Endothelial cell of umbilical vein (primary cell): ENCODE measurements around the gene SH3BP1. TPM values are rescaled to one million over a fixed set of nuclear protein-coding genes. Genes with fewer than 3 reads are reported as not detected.

Experiments used
- BruUV-seq: library from RNA; stranded (reverse); fragments of 400-500 nt; replicated peaks from 2 replicates; lab custom pipeline; 2021; lab: Mats Ljungman, UMichigan
- CTCF ChIA-PET: fragments of 300-600, 350-600 bp; sonication (Branson Sonifier 250); formaldehyde crosslinking; loops from one replicate; lab custom pipeline; 2021; ENCODE audit warnings: antibody characterized with exemption, inconsistent platforms; lab: Charles Lee
- POLR2A ChIA-PET: fragments of 300-600, 350-600 bp; sonication (Branson Sonifier 250); formaldehyde crosslinking; loops from one replicate; lab custom pipeline; 2021; ENCODE audit warnings: antibody characterized with exemption, inconsistent platforms; lab: Charles Lee
- DNase-seq: peaks from one replicate; pipeline ENCODE4 v3.0.0-alpha.2; 2011; ENCODE audit warnings: low read depth, low spot score
- FAIRE-seq: peaks from 2 replicates; lab custom pipeline; 2011; peaks lifted over from hg19 to GRCh38; lab: Jason Lieb, UNC
- H2AFZ ChIP-seq: 2 replicates; pipeline ENCODE4 v1.6.0; 2012; ENCODE audit warnings: low read depth, low read length, control low read depth, inconsistent platforms
- H3K27ac ChIP-seq: 2 replicates; pipeline ENCODE4 v1.5.1; 2011; ENCODE audit warnings: low read depth, mild to moderate bottlenecking, control low read depth, low read length, moderate library complexity; ENCODE audit not compliant: insufficient read depth
- H3K27me3 ChIP-seq, 2 experiments: 2 replicates each; pipeline versions ENCODE4 v1.6.0 to v1.6.1; 2011; ENCODE audit warnings: low read length in 2 of 2, mixed read lengths in 1 of 2; ENCODE audit not compliant: control insufficient read depth in 2 of 2, insufficient read depth in 2 of 2
- H3K36me3 ChIP-seq, 2 experiments: 2 replicates in 1 of 2; 3 replicates in 1 of 2; pipeline ENCODE4 v1.5.1; 2011; ENCODE audit warnings: low read length in 2 of 2, mild to moderate bottlenecking in 1 of 2, moderate library complexity in 1 of 2; ENCODE audit not compliant: control insufficient read depth in 2 of 2, insufficient read depth in 2 of 2; ENCODE audit errors: extremely low read depth in 1 of 2
- H3K4me1 ChIP-seq: 3 replicates; pipeline ENCODE4 v1.5.1; 2011; ENCODE audit warnings: mild to moderate bottlenecking, low read length; ENCODE audit not compliant: control insufficient read depth, insufficient read depth; ENCODE audit errors: extremely low read depth
- H3K4me2 ChIP-seq: 2 replicates; pipeline ENCODE4 v1.6.1; 2011; ENCODE audit warnings: low read length, control low read depth, mixed read lengths; ENCODE audit not compliant: insufficient read depth
- H3K4me3 ChIP-seq, 3 experiments: fragments of 200-600 bp in 1 of 3; sonication (generic), shearing (Covaris generic) in 1 of 3; replicated peaks in 1 of 3; 2 replicates each; pipeline ENCODE4 v1.5.1; 2011 to 2016; ENCODE audit warnings: control low read depth in 3 of 3, low read length in 3 of 3, mild to moderate bottlenecking in 2 of 3, inconsistent platforms in 1 of 3, low read depth in 1 of 3, moderate library complexity in 1 of 3; ENCODE audit not compliant: insufficient read depth in 1 of 3
- H3K79me2 ChIP-seq: 2 replicates; pipeline ENCODE4 v1.6.0; 2012; ENCODE audit warnings: low read length, inconsistent platforms; ENCODE audit not compliant: control insufficient read depth, insufficient read depth
- H3K9ac ChIP-seq: replicated peaks from 2 replicates; pipeline ENCODE3; 2011; ENCODE audit warnings: low read length, control low read depth; ENCODE audit not compliant: insufficient read depth; ENCODE audit errors: extremely low read depth
- H3K9me1 ChIP-seq: replicated peaks from 3 replicates; pipeline ENCODE4 v1.6.0; 2011; ENCODE audit warnings: mild to moderate bottlenecking, low read length; ENCODE audit not compliant: control insufficient read depth, insufficient read depth; ENCODE audit errors: extremely low read depth
- H3K9me3 ChIP-seq: replicated peaks from 2 replicates; pipeline ENCODE4 v1.5.1; 2012; ENCODE audit warnings: low read length, inconsistent platforms; ENCODE audit not compliant: control insufficient read depth, insufficient read depth
- H4K20me1 ChIP-seq: replicated peaks from 2 replicates; pipeline ENCODE3; 2011; ENCODE audit warnings: mild to moderate bottlenecking, low read length; ENCODE audit not compliant: control insufficient read depth, insufficient read depth; ENCODE audit errors: extremely low read depth
- dilution Hi-C: fragments of 300-500 bp; cut with MboI; formaldehyde crosslinking; loops from one replicate; pipeline ENCODE4 v1.15.0; 2019; ENCODE audit warnings: low sequenced_read_pairs; ENCODE audit not compliant: extremely low pct_ligation_motif_present
- intact Hi-C: fragments of 100-400 bp; cut with micrococcal nuclease; formaldehyde crosslinking; loops from one replicate; pipeline ENCODE4 v1.10.0; 2022
- polyA plus RNA-seq, 4 experiments: library from polyadenylated mRNA; depleted of rRNA in 3 of 4; stranded (reverse) in 3 of 4; unstranded in 1 of 4; fragments of >200 nt; gene quantifications; 2 replicates each; pipeline versions ENCODE4 v1.2.1 to v1.2.3, GENCODE V29; 2011 to 2012; ENCODE audit warnings: missing spikeins in 1 of 4
- total RNA-seq: library from RNA; stranded (reverse); gene quantifications from 2 replicates; pipeline ENCODE4 v1.2.3, GENCODE V29; 2021
- TF ChIP-seq, protein P1 (sequence below), 2 donors: IDR thresholded peaks; 1 replicate in 1 of 2; 2 replicates in 1 of 2; pipeline ENCODE4 v1.5.1; 2011; ENCODE audit warnings: low read length in 2 of 2, mild to moderate bottlenecking in 2 of 2, moderate library complexity in 2 of 2, control low read depth in 1 of 2, inconsistent platforms in 1 of 2, low read depth in 1 of 2; ENCODE audit not compliant: insufficient read depth in 1 of 2; ENCODE audit errors: extremely low read depth in 1 of 2

Gene SH3BP1
- total and polyA plus RNA-seq, 2 donors (not counting 3 experiments of a cell fraction or from before 2014, with no cell fraction given): 2.3 to 4.3 TPM

DNA sequence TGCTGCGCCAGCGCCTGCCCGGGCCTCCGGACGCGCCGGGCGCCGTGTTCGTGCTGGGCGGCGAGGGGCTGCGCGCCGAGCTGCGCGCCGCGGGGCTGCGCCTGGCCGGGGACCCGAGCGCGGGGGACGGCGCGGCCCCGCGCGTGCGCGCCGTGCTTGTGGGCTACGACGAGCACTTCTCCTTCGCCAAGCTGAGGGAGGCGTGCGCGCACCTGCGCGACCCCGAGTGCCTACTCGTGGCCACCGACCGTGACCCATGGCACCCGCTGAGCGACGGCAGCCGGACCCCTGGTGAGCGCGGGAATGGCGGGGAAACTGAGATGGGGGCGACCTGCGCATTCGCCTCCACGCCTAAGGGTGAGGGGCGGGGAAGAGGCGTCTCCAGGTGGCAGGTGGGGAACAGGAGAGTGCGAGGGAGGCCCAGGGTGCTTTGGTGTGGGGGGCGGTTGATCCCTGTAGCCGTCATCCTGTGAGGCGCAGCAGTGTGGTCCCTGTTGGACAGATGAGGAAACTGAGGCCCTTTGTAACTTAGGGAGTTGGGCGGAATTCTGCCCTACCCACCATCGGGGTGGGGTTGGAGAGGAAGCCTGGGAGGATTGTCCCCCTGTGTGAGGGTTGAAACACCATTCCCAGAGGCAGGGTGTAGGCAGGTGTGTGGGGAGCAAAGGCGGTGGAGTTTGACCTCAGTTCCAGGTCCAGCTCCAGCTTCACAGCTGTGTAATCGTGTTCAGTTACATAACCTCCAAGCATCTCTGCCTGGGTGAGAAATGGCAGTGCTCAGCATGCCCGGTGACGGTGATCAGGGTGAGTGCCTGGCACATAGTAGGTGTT, 19.8 kb downstream of the SH3BP1 start:
- H3K9ac ChIP-seq: peak overlapping the region; percentile 27
- no peak overlapping the region for H3K27ac ChIP-seq
- TF ChIP-seq, protein P1, sequence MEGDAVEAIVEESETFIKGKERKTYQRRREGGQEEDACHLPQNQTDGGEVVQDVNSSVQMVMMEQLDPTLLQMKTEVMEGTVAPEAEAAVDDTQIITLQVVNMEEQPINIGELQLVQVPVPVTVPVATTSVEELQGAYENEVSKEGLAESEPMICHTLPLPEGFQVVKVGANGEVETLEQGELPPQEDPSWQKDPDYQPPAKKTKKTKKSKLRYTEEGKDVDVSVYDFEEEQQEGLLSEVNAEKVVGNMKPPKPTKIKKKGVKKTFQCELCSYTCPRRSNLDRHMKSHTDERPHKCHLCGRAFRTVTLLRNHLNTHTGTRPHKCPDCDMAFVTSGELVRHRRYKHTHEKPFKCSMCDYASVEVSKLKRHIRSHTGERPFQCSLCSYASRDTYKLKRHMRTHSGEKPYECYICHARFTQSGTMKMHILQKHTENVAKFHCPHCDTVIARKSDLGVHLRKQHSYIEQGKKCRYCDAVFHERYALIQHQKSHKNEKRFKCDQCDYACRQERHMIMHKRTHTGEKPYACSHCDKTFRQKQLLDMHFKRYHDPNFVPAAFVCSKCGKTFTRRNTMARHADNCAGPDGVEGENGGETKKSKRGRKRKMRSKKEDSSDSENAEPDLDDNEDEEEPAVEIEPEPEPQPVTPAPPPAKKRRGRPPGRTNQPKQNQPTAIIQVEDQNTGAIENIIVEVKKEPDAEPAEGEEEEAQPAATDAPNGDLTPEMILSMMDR (IDR thresholded peaks at IDR 0.05; ENCODE audit: extremely low read depth in 1 of 2, insufficient read depth in 1 of 2, low read depth in 1 of 2, low read length in 2 of 2): no peak
- dilution Hi-C loops: no loop called here
- no peaks in the 10 kb centered on the region for H3K9me3 ChIP-seq
- H3K9me1 ChIP-seq: no peaks in the 10 kb centered on the region
- no peaks in the 10 kb centered on the region for H3K36me3 ChIP-seq
- FAIRE-seq: no peak
- no peak for DNase-seq
- H3K4me3 ChIP-seq: peak overlapping the region; percentile 18 to 85 (median 53)
- ChIA-PET POLR2A (interaction anchor here (0.8 to 1.6 kb wide), 4 partner anchors 12 to 18 kb away, joined by 4 to 8 read pairs (median 4); partner anchors contain the start of gene LGALS1), CTCF (interaction anchor here (1.4 to 8.6 kb wide), 8 partner anchors 9 to 122 kb away, joined by 3 to 220 read pairs (median 10); partner anchors contain the start of genes LGALS1 and NOL12)
- BruUV-seq: no TSS peak
- peak overlapping the region; percentile 45 for H2AFZ ChIP-seq
- peaks cover 17% of the 10 kb centered on the region for H3K4me1 ChIP-seq
- H4K20me1 ChIP-seq: no peaks in the 10 kb centered on the region
- H3K4me2 ChIP-seq: peak overlapping the region; percentile 78
- H3K27me3 ChIP-seq: no peaks in the 10 kb centered on the region
- peaks cover 32% of the 10 kb centered on the region for H3K79me2 ChIP-seq
- intact Hi-C loops: no loop called here
